GM18861 (cell line): ENCODE data around the gene IL12A.

Source experiments
- ATAC-seq: cut with Tn5 transposase; IDR thresholded peaks from one replicate; pipeline ENCODE4 v1.9.1; 2021; ENCODE audit not compliant: unreplicated experiment

Gene IL12A

DNA sequence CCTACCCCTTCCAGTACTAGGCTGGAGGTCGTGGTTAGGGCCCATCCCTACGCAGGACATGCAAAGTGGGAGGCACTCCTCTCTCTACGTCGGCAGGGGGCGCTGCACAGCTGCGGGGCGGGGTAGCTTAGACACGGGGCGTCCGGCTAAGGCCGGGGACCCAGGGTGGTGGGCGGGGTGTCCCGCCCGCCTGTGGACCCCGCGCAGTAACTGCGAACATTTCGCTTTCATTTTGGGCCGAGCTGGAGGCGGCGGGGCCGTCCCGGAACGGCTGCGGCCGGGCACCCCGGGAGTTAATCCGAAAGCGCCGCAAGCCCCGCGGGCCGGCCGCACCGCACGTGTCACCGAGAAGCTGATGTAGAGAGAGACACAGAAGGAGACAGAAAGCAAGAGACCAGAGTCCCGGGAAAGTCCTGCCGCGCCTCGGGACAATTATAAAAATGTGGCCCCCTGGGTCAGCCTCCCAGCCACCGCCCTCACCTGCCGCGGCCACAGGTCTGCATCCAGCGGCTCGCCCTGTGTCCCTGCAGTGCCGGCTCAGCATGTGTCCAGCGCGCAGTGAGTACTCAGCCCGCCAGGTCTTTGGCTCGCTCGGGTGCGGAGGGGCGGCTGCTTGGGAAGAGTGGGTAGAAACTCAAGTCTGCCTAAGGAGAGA, at the start of gene IL12A:
TSS of gene IL12A (plus strand) at position 219 of the 655 bp plus-strand sequence.
- peak; percentile 92 for ATAC-seq

DNA sequence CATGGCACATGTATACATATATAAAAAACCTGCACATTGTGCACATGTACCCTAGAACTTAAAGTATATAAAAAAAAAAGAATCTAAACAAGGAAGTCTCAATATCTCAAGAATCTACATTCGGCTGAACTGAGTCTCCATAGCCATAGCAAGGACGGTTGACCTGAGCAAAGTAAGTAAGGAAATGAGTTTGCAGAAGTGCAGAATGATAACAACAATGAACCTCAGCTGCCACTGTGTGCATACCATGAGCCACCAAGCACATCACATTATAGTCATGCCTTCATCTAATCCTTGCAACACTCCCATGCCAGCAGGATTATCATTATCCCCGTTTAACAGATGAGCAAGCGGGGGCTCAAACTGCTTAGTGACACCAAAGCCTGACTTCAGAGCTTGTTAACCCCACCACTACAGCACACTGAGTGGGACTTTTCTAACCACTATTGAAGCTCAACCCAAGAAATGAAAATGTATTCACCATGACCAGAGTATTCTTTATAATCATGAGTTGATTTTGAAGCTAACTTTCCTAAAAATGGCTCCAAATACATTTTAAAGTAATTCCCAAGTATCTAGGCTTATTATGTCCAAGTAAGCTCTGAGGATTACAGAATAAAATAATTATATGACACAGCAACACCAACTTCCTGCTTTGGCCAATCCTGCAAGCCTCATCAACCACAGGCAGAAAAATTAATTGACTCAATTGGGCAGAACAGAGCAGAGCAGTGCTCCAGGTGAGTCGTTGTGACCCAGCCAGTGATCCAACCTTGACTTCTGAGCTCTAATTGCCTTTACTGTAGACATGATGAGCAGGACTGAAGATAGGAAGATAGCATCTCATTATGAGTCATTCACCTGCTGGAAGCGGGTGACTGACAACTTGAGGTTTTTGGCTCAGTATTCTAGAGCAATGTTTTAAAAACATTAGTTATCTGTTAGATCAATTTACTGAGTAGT, 47.3 kb upstream of the IL12A start:
- peak; percentile 85 for ATAC-seq

DNA sequence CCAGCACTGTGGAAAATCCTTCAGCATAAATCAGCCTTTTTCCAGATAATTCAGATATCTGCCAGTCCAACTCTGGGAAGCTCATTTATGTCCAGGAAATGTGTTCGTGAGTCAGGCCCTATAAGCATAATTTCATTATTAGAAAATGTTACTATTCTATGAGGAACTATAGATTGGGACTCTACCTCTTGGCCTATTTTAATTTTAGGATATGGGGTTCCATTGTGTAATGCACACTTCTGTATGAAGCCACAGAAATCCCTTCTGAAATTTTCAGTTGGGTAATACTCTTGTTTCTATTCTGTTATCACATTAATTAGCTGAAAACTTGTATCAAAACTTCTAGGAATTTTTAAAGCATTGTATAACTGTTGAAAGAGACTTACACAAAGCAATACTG, 43.9 kb upstream of the IL12A start:
- ATAC-seq, result no peak

DNA sequence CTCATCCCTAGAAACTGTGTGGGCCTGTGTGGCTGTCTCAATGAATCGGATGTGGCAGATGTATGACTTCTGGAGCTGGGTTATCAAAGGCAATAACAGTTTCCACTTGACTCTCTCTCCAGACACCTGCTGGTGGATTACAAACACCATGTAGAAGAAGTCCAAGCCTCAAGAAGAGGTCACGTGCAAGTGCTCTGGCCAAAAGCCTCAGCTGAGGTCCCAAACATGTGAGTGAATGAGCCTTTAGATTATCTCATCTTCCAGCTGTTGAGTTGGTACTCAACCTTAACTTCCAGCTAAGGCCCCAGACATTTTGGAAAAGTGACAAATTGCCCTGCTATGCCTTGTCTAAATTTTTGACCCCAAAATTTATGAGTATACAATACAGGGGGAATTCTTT, 42.7 kb upstream of the IL12A start:
- no peak for ATAC-seq

DNA sequence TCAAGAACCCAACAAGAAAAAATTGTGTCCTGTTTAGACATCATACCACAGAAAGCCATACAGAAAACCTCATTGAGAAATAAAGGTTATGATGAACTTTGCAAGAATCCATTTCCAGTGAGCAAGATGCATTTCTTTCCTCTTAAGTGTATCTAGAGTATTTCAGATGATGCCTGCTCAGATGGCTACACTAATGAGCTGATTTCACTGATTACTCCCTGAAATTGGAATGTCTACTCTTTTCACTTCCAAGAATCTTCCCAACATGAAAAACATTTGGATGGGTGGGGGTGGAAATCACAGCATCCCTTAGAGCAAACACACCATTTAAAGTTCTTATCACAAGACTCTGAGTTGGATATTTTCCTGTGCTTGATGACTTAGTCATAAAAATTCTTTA, 41.4 kb upstream of the IL12A start:
- no peak for ATAC-seq

DNA sequence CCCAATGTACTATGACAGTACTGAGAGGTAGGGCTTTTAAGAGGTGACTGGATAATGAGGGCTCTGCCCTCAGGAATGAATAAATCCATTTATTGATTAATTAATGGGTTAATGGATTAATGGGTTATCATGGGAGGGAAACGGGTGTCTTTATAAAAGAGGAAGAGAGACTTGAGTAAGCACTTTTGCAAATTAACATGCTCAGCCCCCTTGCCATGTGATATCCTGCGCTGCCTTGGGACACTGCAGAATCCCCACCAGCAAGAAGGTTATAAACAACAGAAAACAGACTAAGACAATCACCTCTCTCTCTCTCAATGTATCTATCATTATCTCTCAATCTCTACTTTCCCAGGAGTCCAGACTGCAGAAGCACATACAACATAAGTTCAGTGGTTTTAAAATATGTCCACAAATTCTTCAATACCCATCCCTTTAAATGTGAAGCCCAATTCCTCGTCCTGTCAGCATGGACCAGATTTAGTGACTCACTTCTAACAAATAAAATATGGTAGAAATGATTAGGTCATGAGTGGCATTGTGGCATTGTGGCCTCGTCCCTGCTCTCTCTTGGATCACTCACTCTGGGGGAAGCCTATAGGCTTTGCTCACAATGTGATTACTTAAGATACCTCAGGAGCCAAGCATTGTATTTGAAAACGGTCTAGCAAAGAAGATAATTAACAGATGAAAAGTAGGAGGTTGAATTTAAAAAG, 40.0 kb upstream of the IL12A start:
- ATAC-seq, result no peak

DNA sequence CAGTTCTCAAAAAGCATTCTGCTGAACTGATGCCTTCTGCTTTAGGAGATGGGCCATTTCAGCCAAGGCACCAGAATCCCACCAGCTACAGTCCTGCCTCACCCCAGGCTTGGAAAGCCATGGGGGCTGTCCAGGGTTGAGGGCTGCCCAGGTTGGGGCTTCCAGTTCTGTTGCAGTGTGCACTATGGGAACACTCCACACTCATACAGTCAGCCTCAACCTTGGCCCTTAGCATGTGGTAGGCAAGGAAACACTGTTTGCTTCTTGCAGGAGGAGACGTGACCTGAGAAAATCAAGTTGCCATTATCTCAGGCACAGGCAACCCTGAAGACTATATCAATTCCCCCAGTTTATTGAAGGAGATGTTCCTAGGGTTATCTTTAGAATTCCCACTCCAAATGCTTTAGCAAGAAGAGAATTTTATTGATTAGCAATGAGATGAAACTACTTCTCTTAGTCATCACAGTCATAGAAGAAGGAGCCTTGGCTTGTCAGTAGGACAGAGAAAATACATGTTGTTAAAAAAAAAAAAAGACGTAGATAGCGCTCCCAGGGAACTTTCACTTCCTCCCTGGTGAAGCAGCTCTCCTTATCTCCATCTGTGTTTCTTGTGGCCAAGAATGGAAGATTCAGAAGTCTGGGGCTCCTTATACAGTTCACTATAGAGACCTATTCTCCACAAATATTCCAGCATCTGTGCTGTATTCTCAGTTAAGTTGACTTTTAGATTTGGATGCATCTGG, 38.3 kb upstream of the IL12A start:
- peak; percentile 85 for ATAC-seq

DNA sequence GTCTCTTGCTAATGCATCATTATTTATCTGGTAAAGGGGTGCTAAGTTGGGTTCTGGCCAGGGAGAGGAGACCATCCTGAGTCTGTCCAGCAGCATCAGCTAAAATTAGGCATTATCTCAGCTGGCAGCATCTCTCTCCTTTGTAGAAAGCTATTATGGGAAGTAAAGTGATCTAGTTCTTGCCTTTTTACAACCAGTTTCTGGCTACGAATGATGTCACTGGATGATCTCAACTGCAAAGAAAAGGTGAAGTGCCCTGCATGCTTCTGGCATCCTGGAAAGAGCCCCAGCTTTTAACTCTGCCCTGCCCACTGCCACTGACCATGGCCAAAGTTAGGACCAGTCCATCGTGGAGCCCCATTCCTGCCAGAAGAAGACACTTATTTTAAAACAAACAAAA, 37.1 kb upstream of the IL12A start:
- no peak for ATAC-seq

DNA sequence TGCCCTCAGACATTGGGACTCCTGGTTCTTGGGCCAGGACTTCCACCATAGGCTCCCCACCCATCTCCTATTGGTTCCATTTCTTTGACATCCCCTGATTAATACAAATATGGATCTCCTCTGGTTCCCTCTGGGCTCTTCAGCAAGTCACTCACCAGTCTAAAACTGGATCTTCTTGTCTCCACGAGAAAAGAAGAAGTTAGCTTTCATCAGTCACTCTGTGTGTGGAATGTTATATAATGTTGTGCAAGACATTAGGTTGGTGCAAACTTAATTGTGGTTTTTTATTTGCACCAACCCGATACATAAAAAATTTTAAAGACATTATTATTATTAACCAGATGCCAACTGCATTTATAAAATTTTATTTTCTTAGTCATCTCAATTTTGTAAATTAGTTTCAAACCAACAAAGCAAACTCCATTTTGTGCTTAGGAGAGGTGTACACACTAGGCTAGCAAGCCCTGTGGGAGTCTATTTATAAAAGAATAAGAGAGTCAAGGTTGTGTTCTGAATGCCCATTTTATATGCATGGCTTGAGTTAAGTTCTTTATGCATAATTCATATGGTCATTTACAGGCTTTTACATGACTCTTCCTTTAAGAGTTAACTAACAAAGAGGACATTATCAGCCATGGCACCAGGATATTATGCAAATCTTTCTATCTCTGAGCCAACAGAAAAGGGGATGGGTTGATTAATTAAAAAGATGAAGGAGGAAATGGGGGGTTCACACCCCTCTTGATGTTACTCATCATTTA, 35.1 kb upstream of the IL12A start:
- ATAC-seq, result no peak

DNA sequence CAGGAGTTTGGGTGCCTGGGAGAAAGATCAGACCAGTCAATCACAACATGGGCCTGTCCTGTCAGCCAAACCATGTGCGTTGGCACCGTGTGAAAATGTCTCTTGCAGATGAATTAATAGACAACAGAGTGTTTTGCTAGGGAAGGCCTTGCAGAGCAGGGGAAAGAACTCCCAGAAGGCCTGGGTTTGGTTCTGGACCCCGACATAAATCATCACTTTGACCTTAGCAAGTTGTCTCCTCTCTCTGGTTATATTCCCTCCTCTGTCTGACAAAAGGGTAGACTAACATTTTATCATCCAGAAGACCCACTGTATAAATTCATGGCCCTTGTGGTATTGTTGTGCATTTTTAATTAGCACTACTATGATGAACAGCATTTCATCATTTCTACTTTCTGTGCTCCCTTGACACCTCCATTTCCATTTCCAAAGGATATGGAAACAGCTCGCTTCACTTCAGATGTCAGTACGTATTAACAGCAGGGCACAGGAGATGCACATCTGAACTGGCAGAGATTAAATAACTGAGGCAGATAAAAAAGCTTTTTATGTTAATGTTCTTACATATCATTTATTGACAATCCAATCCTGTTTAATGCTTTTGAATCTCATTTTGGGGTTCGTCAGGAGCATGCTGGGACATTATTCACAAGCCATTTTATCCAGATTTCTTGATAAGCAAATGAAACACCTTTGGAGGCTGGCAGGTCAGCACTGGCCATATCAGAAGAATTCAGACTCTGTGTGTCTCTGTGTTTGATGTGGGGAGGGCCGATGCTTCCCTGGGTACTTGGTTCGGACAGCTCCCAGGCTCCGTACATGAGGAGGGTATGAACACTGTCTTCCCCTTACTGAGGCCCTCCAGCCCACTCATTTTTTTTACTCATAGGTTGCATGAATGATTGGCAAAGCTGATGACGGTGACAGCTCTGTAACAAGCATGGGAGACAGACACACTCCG, 28.2 kb upstream of the IL12A start:
- ATAC-seq, result no peak

DNA sequence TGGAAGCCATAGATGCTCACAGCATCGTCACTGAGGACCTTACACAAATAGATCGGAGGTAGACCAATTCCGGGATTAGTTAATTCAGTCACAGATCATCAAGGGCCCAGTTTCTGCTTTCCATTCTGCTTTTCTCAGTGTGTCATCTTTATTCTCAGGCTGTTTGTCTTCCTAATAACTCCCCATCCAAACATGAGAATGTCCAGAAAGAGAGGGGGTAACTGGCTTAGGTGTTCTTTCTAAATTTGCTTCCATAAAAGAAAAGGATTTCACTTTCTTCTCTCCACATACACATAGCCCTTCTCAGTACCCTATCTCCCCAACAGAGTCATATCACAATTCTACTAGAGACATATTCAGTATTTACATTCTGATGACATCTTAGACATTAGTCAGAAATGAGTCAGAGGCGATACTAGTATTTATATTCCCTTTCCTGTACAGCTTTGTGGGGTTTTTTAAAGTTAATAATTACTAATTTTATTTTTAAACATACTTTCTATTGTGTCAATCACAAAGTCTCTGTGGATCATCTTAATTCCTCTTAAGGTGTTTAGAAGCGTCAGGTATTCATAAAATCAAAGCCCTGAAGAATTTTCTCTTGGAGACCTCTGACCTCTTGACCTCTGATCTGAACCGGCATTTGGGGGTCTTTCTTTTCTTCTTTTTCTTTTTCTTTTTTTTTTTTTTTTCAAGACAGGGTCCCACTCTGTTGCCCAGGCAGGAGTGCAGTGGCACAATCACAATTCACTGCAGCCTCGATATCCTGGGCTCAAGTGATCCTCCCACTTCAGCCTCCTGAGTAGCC, 24.3 kb upstream of the IL12A start:
- ATAC-seq, result peak; percentile 100

DNA sequence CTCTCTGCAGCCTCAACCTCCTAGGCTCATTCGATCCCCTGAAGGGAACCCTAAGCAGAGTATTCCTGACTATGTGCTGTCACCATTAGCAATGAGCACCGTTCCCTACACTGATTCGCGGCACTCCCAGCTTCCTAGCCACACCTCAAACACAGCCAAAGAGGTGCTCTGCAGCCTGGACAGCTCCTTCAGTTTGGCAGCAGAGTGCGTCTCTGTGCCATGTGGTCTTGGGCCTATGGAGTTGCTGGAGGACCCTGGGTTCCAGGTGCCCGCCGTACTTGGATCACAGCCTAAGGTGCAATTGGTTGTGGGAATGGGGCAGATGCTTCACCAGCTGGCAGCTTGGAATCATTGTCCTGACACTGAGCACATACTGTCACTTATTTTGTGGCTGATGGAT, 17.3 kb upstream of the IL12A start:
- ATAC-seq, result no peak

DNA sequence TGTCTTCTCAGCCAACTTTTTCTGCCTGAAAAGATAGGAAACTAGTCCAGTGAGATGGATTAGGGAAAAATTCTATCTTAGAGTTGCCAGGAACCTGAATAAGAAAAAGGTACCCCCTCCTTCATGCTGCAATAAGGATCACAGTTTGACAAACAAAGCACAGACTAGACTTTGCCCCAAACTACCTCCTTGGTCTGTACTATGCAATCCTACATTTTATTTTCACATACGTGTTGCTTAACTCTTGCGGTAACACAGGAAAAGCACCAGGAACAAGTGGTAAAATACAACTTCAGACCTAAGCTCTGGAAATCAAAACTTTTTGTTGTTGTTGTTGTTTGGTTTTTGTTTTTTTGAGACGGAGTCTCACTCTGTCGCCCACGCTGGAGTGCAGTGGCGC, 11.3 kb upstream of the IL12A start:
- ATAC-seq, result no peak

DNA sequence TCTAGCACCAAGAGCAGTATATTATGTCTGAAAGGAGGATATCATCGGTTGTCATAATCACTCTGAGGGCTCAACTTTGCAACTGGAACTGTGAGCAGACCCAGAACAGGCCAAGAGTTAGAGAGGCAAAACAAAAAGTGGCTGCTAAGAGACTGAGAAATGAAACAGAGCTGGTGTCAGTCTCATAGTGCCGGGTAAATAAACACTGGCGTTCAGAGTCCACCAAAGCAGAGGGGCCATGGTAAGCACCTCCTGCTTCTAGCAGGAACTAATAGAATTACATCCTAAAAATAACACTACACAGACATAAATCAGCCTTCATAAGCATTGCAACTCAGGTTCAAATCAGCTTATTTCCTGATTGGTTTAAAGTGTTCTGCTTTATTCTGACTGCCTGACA, 10.3 kb upstream of the IL12A start:
- no peak for ATAC-seq

DNA sequence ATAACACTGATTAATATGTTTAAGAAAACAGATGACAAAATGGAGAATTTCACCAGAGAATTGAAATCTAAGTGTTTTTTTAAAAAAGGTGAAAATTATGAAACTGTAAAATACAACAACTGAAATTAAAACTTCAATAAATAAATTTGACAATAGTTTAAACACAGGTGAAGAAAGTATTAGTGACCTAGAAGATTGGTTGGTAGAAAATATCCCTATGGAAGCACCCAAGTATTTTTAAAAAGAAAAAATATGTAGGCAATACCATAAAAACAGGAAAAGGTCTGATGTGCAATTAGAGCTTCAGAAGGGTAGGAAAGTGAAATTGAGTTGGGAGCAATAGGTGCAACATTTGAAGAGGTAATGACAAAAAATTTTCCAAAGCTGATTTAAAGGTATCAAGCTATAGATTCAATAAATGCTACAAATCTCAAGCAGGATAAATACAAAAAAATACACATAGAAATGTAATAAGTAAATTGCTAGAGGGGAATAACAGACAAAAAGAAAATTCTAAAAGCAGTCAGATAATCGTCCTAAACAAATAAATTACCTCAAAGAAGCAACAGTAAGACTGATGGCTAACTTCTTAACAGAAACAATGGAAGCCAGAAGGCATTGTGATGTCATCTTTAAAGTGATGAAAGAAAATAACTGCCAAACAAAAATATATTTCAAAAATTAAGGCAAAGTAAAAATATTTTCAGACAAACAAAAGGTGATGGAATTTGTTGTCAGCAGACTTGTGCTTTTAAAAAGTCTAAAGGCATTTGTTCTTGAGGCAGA, 9.5 kb upstream of the IL12A start:
- ATAC-seq, result no peak

DNA sequence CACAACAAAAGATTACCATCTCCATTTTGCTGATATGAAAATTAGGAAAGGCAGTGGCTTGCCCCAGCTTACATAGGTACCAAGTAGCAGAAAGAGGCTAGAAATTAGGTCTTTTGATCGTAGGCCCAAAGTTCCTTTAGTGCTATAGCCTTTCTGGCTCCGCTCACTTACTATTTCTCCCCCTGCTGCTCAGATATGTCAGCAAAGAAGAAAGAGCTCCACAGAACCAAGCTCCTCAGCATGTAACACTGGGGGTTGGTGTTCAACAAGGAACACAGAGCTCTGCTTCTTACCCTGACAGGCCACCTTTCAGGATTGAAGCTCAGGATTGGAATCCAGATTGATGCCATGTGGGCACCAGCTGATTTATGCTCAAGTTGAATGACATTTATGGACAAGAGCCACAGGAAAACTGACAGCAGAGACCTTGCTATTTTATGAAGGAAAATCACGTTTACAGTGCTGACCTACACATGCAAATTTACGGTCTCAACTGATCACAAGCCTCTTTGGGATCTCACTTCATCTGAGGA, 6.1 kb upstream of the IL12A start:
- ATAC-seq, result no peak

DNA sequence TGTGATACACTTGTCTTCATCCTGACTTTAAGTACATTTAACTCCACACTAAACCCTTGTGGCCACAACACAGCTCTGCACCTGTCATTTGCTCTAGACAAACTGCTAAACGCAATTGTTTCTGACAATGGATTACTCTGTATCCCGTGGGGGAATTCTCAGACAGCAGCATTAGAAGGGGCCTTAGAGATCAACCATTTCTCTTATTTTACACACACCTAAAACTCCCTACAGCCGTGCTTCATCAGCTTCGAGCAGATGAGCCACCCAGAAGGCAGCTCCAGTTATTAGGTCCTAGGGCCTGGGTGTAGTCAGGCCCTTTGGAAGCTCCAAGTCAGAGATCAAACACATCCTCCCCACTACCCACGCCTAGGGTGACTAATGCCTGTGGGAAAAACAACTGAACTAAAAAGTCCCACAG, 1.3 kb upstream of the IL12A start:
- peak; percentile 29 for ATAC-seq
